GM12878 (cell line): Measurements from ENCODE around the gene WASHC2A. TPM values are rescaled to one million over a fixed set of nuclear protein-coding genes. Genes with fewer than 3 reads are reported as not detected.
"Not testable (repeated sequence)": the region's sequence is repeated elsewhere in the genome, so short reads cannot be mapped to it uniquely, and the experiment has no call there.

Experiments used
- ATAC-seq: fragments of 200-7000 bp; cut with Tn5 transposase; 3 replicates; pipeline ENCODE4 v1.9.1; 2020; ENCODE audit warnings: mild to moderate bottlenecking, moderate library complexity
- BruUV-seq: library from RNA; stranded (reverse); fragments of 400-500 nt; replicated peaks from 2 replicates; lab custom pipeline; 2021; lab: Mats Ljungman, UMichigan
- CTCF ChIA-PET: fragments of 300-600 bp; sonication (Branson Sonifier 250); formaldehyde crosslinking; extraction: SDS; loops from one replicate; lab custom pipeline; 2021; ENCODE audit warnings: inconsistent platforms; lab: Yijun Ruan, JAX
- POLR2A ChIA-PET: fragments of 350-600 bp; formaldehyde crosslinking; extraction: SDS; loops from one replicate; lab custom pipeline; 2021; ENCODE audit warnings: inconsistent platforms; lab: Charles Lee
- RAD21 ChIA-PET: fragments of 300-600 bp; sonication (Branson Sonifier 250); formaldehyde crosslinking; loops from one replicate; lab custom pipeline; 2023; ENCODE audit warnings: antibody characterized with exemption; ENCODE audit not compliant: unreplicated experiment; lab: Charles Lee
- SMC1A ChIA-PET: fragments of 300-600 bp; sonication (Branson Sonifier 250); formaldehyde crosslinking; loops from one replicate; lab custom pipeline; 2023; ENCODE audit not compliant: unreplicated experiment, uncharacterized antibody; lab: Charles Lee
- DNase-seq: peaks from one replicate; pipeline ENCODE4 v3.0.0-alpha.2; 2011; ENCODE audit warnings: low read depth, low spot score
- FAIRE-seq: peaks from 3 replicates; lab custom pipeline; 2011; peaks lifted over from hg19 to GRCh38; lab: Jason Lieb, UNC
- H2AFZ ChIP-seq: 2 replicates; pipeline ENCODE4 v1.6.0; 2011; ENCODE audit warnings: low read depth, low read length, control low read depth; ENCODE audit not compliant: control insufficient read depth
- H3K27ac ChIP-seq: 2 replicates; pipeline ENCODE4 v1.5.1; 2011; ENCODE audit warnings: control low read depth; ENCODE audit not compliant: control insufficient read depth, insufficient read depth
- H3K27me3 ChIP-seq, 2 experiments: replicated peaks in 1 of 2; 2 replicates each; pipeline versions ENCODE4 v1.6.0 to v1.6.1; 2011; ENCODE audit warnings: low read length in 1 of 2; ENCODE audit not compliant: control insufficient read depth in 2 of 2, insufficient read depth in 2 of 2
- H3K36me3 ChIP-seq, 2 experiments: 2 replicates each; pipeline ENCODE4 v1.5.1; 2011; ENCODE audit warnings: low read length in 1 of 2; ENCODE audit not compliant: control insufficient read depth in 2 of 2, insufficient read depth in 2 of 2
- H3K4me1 ChIP-seq: 2 replicates; pipeline ENCODE4 v1.6.1; 2011; ENCODE audit warnings: mild to moderate bottlenecking, low read length, moderate library complexity, mixed read lengths; ENCODE audit not compliant: control insufficient read depth, insufficient read depth
- H3K4me2 ChIP-seq: 2 replicates; pipeline ENCODE4 v1.6.0; 2011; ENCODE audit warnings: control low read depth; ENCODE audit not compliant: control insufficient read depth, insufficient read depth
- H3K4me3 ChIP-seq: fragments of 200-600 bp; sonication (generic); 2 replicates; pipeline ENCODE4 v1.5.1; 2016
- H3K79me2 ChIP-seq: 2 replicates; pipeline ENCODE4 v1.6.0; 2011; ENCODE audit warnings: low read length; ENCODE audit not compliant: control insufficient read depth, insufficient read depth
- H3K9ac ChIP-seq: 2 replicates; pipeline ENCODE4 v1.8.0; 2011; ENCODE audit warnings: low read length, control low read depth, mixed read lengths; ENCODE audit not compliant: control insufficient read depth, insufficient read depth
- H3K9me3 ChIP-seq: replicated peaks from 3 replicates; pipeline ENCODE4 v1.5.1; 2011; ENCODE audit warnings: mild to moderate bottlenecking, low read length; ENCODE audit not compliant: control insufficient read depth, insufficient read depth
- H4K20me1 ChIP-seq: 2 replicates; pipeline ENCODE4 v1.6.0; 2011; ENCODE audit not compliant: control insufficient read depth, insufficient read depth
- MYB ChIP-seq: fragments of 150-350 bp; IDR thresholded peaks from 2 replicates; pipeline ENCODE4 v1.6.1; 2014; ENCODE audit warnings: mild to moderate bottlenecking, low read depth, low read length, borderline replicate concordance
- WGBS: methylation state at CpG from one replicate; pipeline ENCODE4 v1.1.6; 2016; ENCODE audit warnings: low lambda C conversion rate; ENCODE audit not compliant: insufficient replicate concordance, insufficient coverage; ENCODE audit errors: missing lambda C conversion rate; 5-methylcytosine and 5-hydroxymethylcytosine counted together
- in situ Hi-C: fragments of 300-500 bp; cut with MboI; formaldehyde crosslinking; loops from 9 replicates; pipeline ENCODE4 v1.14.3; 2018; ENCODE audit warnings: mixed read lengths
- intact Hi-C: fragments of 100-400 bp; cut with micrococcal nuclease; formaldehyde crosslinking; loops from one replicate; pipeline ENCODE4 v1.14.2; 2022; ENCODE audit not compliant: unreplicated experiment
- polyA plus RNA-seq, 11 experiments: library from polyadenylated mRNA; depleted of rRNA in 4 of 11; unstranded in 6 of 11; stranded (reverse) in 5 of 11; fragments of >200 nt; fragmentation: Nextera tagmentation in 4 of 11; fragmentation: Illumina TruSeq in 1 of 11; extraction: Ambion mirVana in 4 of 11; extraction: Trizol in 1 of 11; gene quantifications; 1 replicate in 1 of 11; 2 replicates in 10 of 11; pipeline versions ENCODE4 v1.2.1 to v1.2.3, GENCODE V29; 2011 to 2016; ENCODE audit warnings: inconsistent platforms in 2 of 11, missing spikeins in 2 of 11, low read depth in 1 of 11
- total RNA-seq, 4 experiments: library from RNA; depleted of rRNA in 3 of 4; stranded (reverse); fragments of >200 nt in 3 of 4; fragmentation: Illumina TruSeq in 1 of 4; extraction: Trizol in 1 of 4; gene quantifications; 2 replicates each; pipeline versions ENCODE4 v1.2.1 to v1.2.3, GENCODE V29; 2013 to 2021

Gene WASHC2A
- total and polyA plus RNA-seq, 10 of the 15 experiments (the other 5 are each of a cell fraction or from before 2014, with no cell fraction given), result 3.7 to 30.3 (median 23.6) TPM

- H3K9ac ChIP-seq, POLR2A ChIA-PET, DNase-seq, CTCF ChIA-PET, H2AFZ ChIP-seq, BruUV-seq, H3K36me3 ChIP-seq, SMC1A ChIA-PET, H3K4me2 ChIP-seq, FAIRE-seq, H3K9me3 ChIP-seq, H3K4me3 ChIP-seq, H3K4me1 ChIP-seq, ATAC-seq, H3K27me3 ChIP-seq, H3K27ac ChIP-seq, RAD21 ChIA-PET, intact Hi-C loops, H3K79me2 ChIP-seq, H4K20me1 ChIP-seq: not testable (repeated sequence)
- in situ Hi-C loops, result loop anchor here (10.0 kb wide), 1 partner anchor 130 kb away; no protein-coding TSS in a partner anchor
- 67% methylated on average over 30 of the region's 37 CpGs for WGBS
Measured at GRCh38 chr10:50024716-50025383, 42.9 kb upstream of the WASHC2A start.

DNA sequence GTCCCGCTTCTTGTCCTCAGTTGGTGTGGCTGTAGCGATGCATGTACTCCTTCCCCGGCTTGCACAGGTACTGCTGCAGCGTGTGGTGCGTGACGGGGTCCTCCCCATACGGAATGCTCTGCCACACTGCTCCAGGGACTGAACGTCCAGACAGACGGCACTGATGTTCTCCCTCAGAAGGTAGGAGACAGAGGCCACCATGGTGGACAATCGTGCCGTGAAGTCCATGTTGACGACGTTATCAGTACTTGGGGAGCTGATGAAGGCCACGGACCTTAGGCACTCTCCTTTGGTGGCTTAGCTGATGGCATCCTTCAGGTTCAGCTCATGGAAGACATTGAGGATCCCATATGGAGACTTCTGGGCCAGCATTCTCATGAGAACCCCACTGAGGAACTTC, 42.1 kb upstream of the WASHC2A start:
- Histone ChIP-seq H3K4me1 (no peaks in the 10 kb centered on the region), H3K27ac (no peak overlapping the region), H3K27me3 (no peaks in the 10 kb centered on the region), H3K4me3 (no peak overlapping the region), H3K36me3 (no peaks in the 10 kb centered on the region), H3K9me3 (no peaks in the 10 kb centered on the region), H4K20me1 (no peaks in the 10 kb centered on the region), H3K9ac (no peak overlapping the region), H3K79me2 (no peaks in the 10 kb centered on the region), H3K4me2 (no peak overlapping the region), H2AFZ (no peak overlapping the region)
- intact Hi-C loops (no loop called here), in situ Hi-C loops (loop anchor here (10.0 kb wide), 1 partner anchor 129 kb away; no protein-coding TSS in a partner anchor)
- no TSS peak for BruUV-seq
- ChIA-PET SMC1A (no interaction called here), POLR2A (no interaction called here), CTCF (no interaction called here), RAD21 (no interaction called here)
- DNase-seq (no peak), FAIRE-seq (no peak), ATAC-seq (no peak)
- 73% methylated on average over 14 of the region's 14 CpGs for WGBS
- TF ChIP-seq MYB, result no peak
